IMR-90 (cell line): Measurements from ENCODE around the gene RAVER2. TPM values are rescaled to one million over a fixed set of nuclear protein-coding genes. Genes with fewer than 3 reads are reported as not detected.

ENCODE experiments used
- ATAC-seq: fragments of 200-7000 bp; cut with Tn5 transposase; 2 replicates; pipeline ENCODE4 v1.9.1; 2020; ENCODE audit warnings: low read depth, mild to moderate bottlenecking, moderate library complexity
- BruUV-seq: library from RNA; stranded (reverse); fragments of 400-500 nt; replicated peaks from 2 replicates; lab custom pipeline; 2021; lab: Mats Ljungman, UMichigan
- CTCF ChIA-PET: fragments of 300-600 bp; formaldehyde crosslinking; extraction: SDS; loops from one replicate; lab custom pipeline; 2021; ENCODE audit warnings: antibody characterized with exemption; lab: Yijun Ruan, JAX
- POLR2A ChIA-PET: fragments of 300-600 bp; sonication (Branson Sonifier 250); formaldehyde crosslinking; loops from one replicate; lab custom pipeline; 2022; ENCODE audit warnings: antibody characterized with exemption; ENCODE audit not compliant: unreplicated experiment; lab: Charles Lee
- DNase-seq: peaks from one replicate; pipeline ENCODE4 v3.0.0; 2013
- H2AFZ ChIP-seq: replicated peaks from 2 replicates; pipeline ENCODE3; 2013; ENCODE audit warnings: low read length, mild to moderate bottlenecking; ENCODE audit not compliant: poor library complexity
- H2AK5ac ChIP-seq: 2 replicates; pipeline ENCODE4 v1.6.1; 2013; ENCODE audit warnings: low read depth, low read length, inconsistent platforms
- H2AK9ac ChIP-seq: replicated peaks from 2 replicates; pipeline ENCODE3; 2013; ENCODE audit warnings: mild to moderate bottlenecking, low read depth, low read length, moderate library complexity; ENCODE audit not compliant: poor library complexity
- H2BK120ac ChIP-seq: 2 replicates; pipeline ENCODE4 v1.6.1; 2013; ENCODE audit warnings: low read depth, low read length, inconsistent platforms
- H2BK15ac ChIP-seq: 3 replicates; pipeline ENCODE4 v1.6.1; 2013; ENCODE audit warnings: low read depth, low read length, inconsistent platforms
- H2BK20ac ChIP-seq: 2 replicates; pipeline ENCODE4 v1.6.1; 2013; ENCODE audit warnings: low read depth, mild to moderate bottlenecking, inconsistent platforms, low read length, moderate library complexity
- H2BK5ac ChIP-seq: 2 replicates; pipeline ENCODE4 v1.6.1; 2013; ENCODE audit warnings: mild to moderate bottlenecking, low read depth, low read length, inconsistent platforms; ENCODE audit not compliant: poor library complexity, severe bottlenecking
- H3K14ac ChIP-seq: replicated peaks from 2 replicates; pipeline ENCODE4 v1.6.1; 2013; ENCODE audit warnings: low read depth, low read length, inconsistent platforms
- H3K18ac ChIP-seq: 2 replicates; pipeline ENCODE4 v1.6.1; 2013; ENCODE audit warnings: low read depth, low read length, control low read depth
- H3K23ac ChIP-seq: 2 replicates; pipeline ENCODE4 v1.6.1; 2013; ENCODE audit warnings: low read depth, low read length, inconsistent platforms
- H3K27ac ChIP-seq: 2 replicates; pipeline ENCODE4 v1.5.1; 2013; ENCODE audit warnings: mild to moderate bottlenecking, control low read depth, low read length; ENCODE audit not compliant: insufficient read depth
- H3K27me3 ChIP-seq: 2 replicates; pipeline ENCODE4 v1.6.1; 2013; ENCODE audit warnings: low read length; ENCODE audit not compliant: control insufficient read depth, insufficient read depth
- H3K36me3 ChIP-seq: 2 replicates; pipeline ENCODE4 v1.6.1; 2013; ENCODE audit warnings: low read length, mixed read lengths; ENCODE audit not compliant: control insufficient read depth, insufficient read depth
- H3K4ac ChIP-seq: 2 replicates; pipeline ENCODE4 v1.6.1; 2013; ENCODE audit warnings: low read depth, low read length, inconsistent platforms
- H3K4me1 ChIP-seq: 2 replicates; pipeline ENCODE4 v1.6.1; 2013; ENCODE audit warnings: low read length, mixed read lengths; ENCODE audit not compliant: control insufficient read depth, insufficient read depth
- H3K4me2 ChIP-seq: 2 replicates; pipeline ENCODE4 v1.6.1; 2013; ENCODE audit warnings: low read depth, mild to moderate bottlenecking, control low read depth, low read length, moderate library complexity
- H3K4me3 ChIP-seq: 2 replicates; pipeline ENCODE4 v1.5.1; 2013; ENCODE audit warnings: low read depth, mild to moderate bottlenecking, control low read depth, low read length, moderate library complexity; ENCODE audit not compliant: insufficient read depth
- H3K56ac ChIP-seq: 2 replicates; pipeline ENCODE4 v1.6.1; 2013; ENCODE audit warnings: low read length, inconsistent platforms; ENCODE audit not compliant: insufficient read depth; ENCODE audit errors: extremely low read depth
- H3K79me1 ChIP-seq, 2 experiments: 2 replicates each; pipeline ENCODE4 v1.6.1; 2013; ENCODE audit warnings: low read length in 2 of 2, inconsistent platforms in 1 of 2, low read depth in 1 of 2
- H3K9ac ChIP-seq: 2 replicates; pipeline ENCODE4 v1.6.1; 2013; ENCODE audit warnings: low read depth, low read length, control low read depth
- H3K9me1 ChIP-seq: 2 replicates; pipeline ENCODE4 v1.6.1; 2013; ENCODE audit warnings: low read length, inconsistent platforms; ENCODE audit not compliant: insufficient read depth
- H3K9me3 ChIP-seq: 2 replicates; pipeline ENCODE4 v1.6.1; 2013; ENCODE audit warnings: low read length; ENCODE audit not compliant: control insufficient read depth, insufficient read depth
- H4K20me1 ChIP-seq: 2 replicates; pipeline ENCODE4 v1.6.1; 2013; ENCODE audit warnings: low read length, inconsistent platforms; ENCODE audit not compliant: insufficient read depth
- H4K5ac ChIP-seq: 2 replicates; pipeline ENCODE4 v1.6.1; 2013; ENCODE audit warnings: mild to moderate bottlenecking, low read depth, low read length, control low read depth
- H4K8ac ChIP-seq, 2 experiments: 2 replicates each; pipeline ENCODE4 v1.6.1; 2013; ENCODE audit warnings: low read depth in 2 of 2, low read length in 2 of 2, control low read depth in 1 of 2, inconsistent platforms in 1 of 2
- H4K91ac ChIP-seq: 2 replicates; pipeline ENCODE4 v1.6.1; 2013; ENCODE audit warnings: low read depth, low read length, inconsistent platforms; ENCODE audit not compliant: insufficient read depth
- BHLHE40 ChIP-seq: fragments of 150-350 bp; IDR thresholded peaks from 2 replicates; pipeline ENCODE4 v1.6.1; 2016; ENCODE audit warnings: mild to moderate bottlenecking, low read depth, low read length
- CEBPB ChIP-seq: IDR thresholded peaks from 2 replicates; pipeline ENCODE4 v1.6.1; 2012; ENCODE audit warnings: low read depth, low read length, improper control_type of control experiment
- CHD1 ChIP-seq: IDR thresholded peaks from 2 replicates; pipeline ENCODE4 v1.6.1; 2012; ENCODE audit warnings: low read depth, low read length, improper control_type of control experiment
- CTCF ChIP-seq: conservative IDR thresholded peaks from 2 replicates; pipeline ENCODE4 v1.5.1; 2012; ENCODE audit warnings: mild to moderate bottlenecking, low read depth, low read length, improper control_type of control experiment
- FOS ChIP-seq: fragments of 150-350 bp; IDR thresholded peaks from 2 replicates; pipeline ENCODE4 v1.6.1; 2016; ENCODE audit warnings: low read depth, low read length
- MAFK ChIP-seq: IDR thresholded peaks from 2 replicates; pipeline ENCODE4 v1.6.1; 2012; ENCODE audit warnings: low read depth, low read length, improper control_type of control experiment
- MAZ ChIP-seq: IDR thresholded peaks from 2 replicates; pipeline ENCODE4 v1.6.1; 2012; ENCODE audit warnings: low read depth, mild to moderate bottlenecking, low read length, improper control_type of control experiment, moderate library complexity, borderline replicate concordance
- MXI1 ChIP-seq: IDR thresholded peaks from 2 replicates; pipeline ENCODE4 v1.6.1; 2012; ENCODE audit warnings: low read depth, mild to moderate bottlenecking, low read length, moderate library complexity, borderline replicate concordance
- NFE2L2 ChIP-seq: fragments of 150-350 bp; IDR thresholded peaks from 2 replicates; pipeline ENCODE4 v1.6.1; 2016; ENCODE audit warnings: low read depth, mild to moderate bottlenecking, low read length
- POLR2A ChIP-seq: IDR thresholded peaks from 2 replicates; pipeline ENCODE4 v1.6.1; 2012; ENCODE audit warnings: mild to moderate bottlenecking, low read depth, low read length
- RAD21 ChIP-seq: IDR thresholded peaks from 2 replicates; pipeline ENCODE4 v1.6.1; 2012; ENCODE audit warnings: low read length, improper control_type of control experiment
- RCOR1 ChIP-seq: IDR thresholded peaks from 2 replicates; pipeline ENCODE4 v1.6.1; 2012; ENCODE audit warnings: mild to moderate bottlenecking, low read length, improper control_type of control experiment; ENCODE audit not compliant: insufficient replicate concordance
- RFX5 ChIP-seq: IDR thresholded peaks from 2 replicates; pipeline ENCODE4 v1.8.0; 2012; ENCODE audit warnings: low read depth, mild to moderate bottlenecking, low read length, moderate library complexity
- SMC3 ChIP-seq: fragments of 150-350 bp; IDR thresholded peaks from 2 replicates; pipeline ENCODE4 v1.6.1; 2016; ENCODE audit warnings: low read depth, mild to moderate bottlenecking, antibody characterized with exemption, low read length, moderate library complexity
- USF2 ChIP-seq: fragments of 150-350 bp; IDR thresholded peaks from 2 replicates; pipeline ENCODE4 v1.6.1; 2017; ENCODE audit warnings: mild to moderate bottlenecking, antibody characterized with exemption, low read length, low read depth
- WGBS, 2 experiments: methylation state at CpG; one replicate each; pipeline versions ENCODE4 v1.1.5 to v1.1.7; 2013; ENCODE audit warnings: missing lambda C conversion rate in 2 of 2; ENCODE audit not compliant: insufficient read length in 1 of 2; ENCODE audit errors: extremely low coverage in 2 of 2; 5-methylcytosine and 5-hydroxymethylcytosine counted together
- dilution Hi-C: fragments of 300-500 bp; cut with HindIII; formaldehyde crosslinking; loops from one replicate; pipeline ENCODE4 v1.14.3; 2018; ENCODE audit warnings: low sequenced_read_pairs; ENCODE audit not compliant: unreplicated experiment
- in situ Hi-C: fragments of 300-500 bp; cut with MboI; formaldehyde crosslinking; loops from 3 replicates; pipeline ENCODE4 v1.14.3; 2019; ENCODE audit warnings: low sequenced_read_pairs, inconsistent platforms, mixed read lengths
- intact Hi-C: fragments of 100-400 bp; cut with micrococcal nuclease; formaldehyde crosslinking; loops from 2 replicates; pipeline ENCODE4 v1.10.0; 2022
- polyA plus RNA-seq, 3 experiments: library from polyadenylated mRNA; depleted of rRNA; stranded (reverse); fragments of >200 nt; gene quantifications; 2 replicates each; pipeline ENCODE4 v1.2.3, GENCODE V29; 2012; ENCODE audit warnings: low replicate concordance in 1 of 3
- total RNA-seq: library from RNA; depleted of rRNA; stranded (reverse); fragments of >200 nt; gene quantifications from 2 replicates; pipeline ENCODE4 v1.2.3, GENCODE V29; 2012

The RAVER2 gene
- total and polyA plus RNA-seq, 2 of the 4 experiments (the other 2 are of a cell fraction) = 3.7 to 6.1 TPM

GRCh38 chr1:64878931-64879611, 134.2 kb downstream of the RAVER2 start (continued):
- no peak for TF ChIP-seq MAFK

- H3K4me1 ChIP-seq = peaks cover 3% of the 10 kb centered on the region
- no peak overlapping the region for H3K23ac ChIP-seq
- H3K79me1 ChIP-seq = peaks cover 3 to 44% of the 10 kb centered on the region in 2 experiments
- H3K9me1 ChIP-seq = peaks cover 10% of the 10 kb centered on the region
- no peak for ATAC-seq
- H3K9me3 ChIP-seq = no peaks in the 10 kb centered on the region
- CTCF ChIA-PET = no interaction called here
- DNase-seq = no peak
- H3K27me3 ChIP-seq = no peaks in the 10 kb centered on the region
- H2AK9ac ChIP-seq = no peak overlapping the region
- POLR2A ChIA-PET = interaction anchor here (0.6 kb wide), 1 partner anchor 1056 kb away, joined by 3 read pairs; no protein-coding TSS in a partner anchor
- no peak overlapping the region for H3K4ac ChIP-seq
- H4K5ac ChIP-seq = no peak overlapping the region
- no peak overlapping the region for H2BK120ac ChIP-seq
- H3K18ac ChIP-seq = no peak overlapping the region
- no peak overlapping the region for H3K4me2 ChIP-seq
- no peak overlapping the region for H2BK15ac ChIP-seq
- dilution Hi-C loops = no loop called here
- intact Hi-C loops = loop anchor here (10.0 kb wide), 1 partner anchor 804 kb away; no protein-coding TSS in a partner anchor
- no peak overlapping the region for H4K8ac ChIP-seq
- no peak overlapping the region for H3K9ac ChIP-seq
- no peak overlapping the region for H3K4me3 ChIP-seq
- H2AK5ac ChIP-seq = no peak overlapping the region
- peaks cover 25% of the 10 kb centered on the region for H3K36me3 ChIP-seq
- no peak overlapping the region for H4K91ac ChIP-seq
- no peak overlapping the region for H3K14ac ChIP-seq
- no peak overlapping the region for H2BK5ac ChIP-seq
- H2BK20ac ChIP-seq = no peak overlapping the region
- no TSS peak for BruUV-seq
- H3K27ac ChIP-seq = no peak overlapping the region
- 83% methylated on average over 1 of the region's 4 CpGs; no CpG with 5 or more reads in 1 of the 2 experiments for WGBS, 2 experiments
- peaks cover 14% of the 10 kb centered on the region; the same call in 1 of the 2 replicates for H4K20me1 ChIP-seq
- H3K56ac ChIP-seq = no peak overlapping the region
- in situ Hi-C loops = no loop called here
- H2AFZ ChIP-seq = no peak overlapping the region
- TF ChIP-seq SMC3 (no peak), MXI1 (no peak), NFE2L2 (no peak), FOS (no peak), MAZ (no peak), BHLHE40 (no peak), MAFK (no peak), POLR2A (no peak), CEBPB (no peak), RAD21 (no peak), CTCF (no peak), RCOR1 (no peak), USF2 (no peak), RFX5 (no peak), CHD1 (no peak)
Measured at GRCh38 chr1:64880449-64880848, 135.6 kb downstream of the RAVER2 start.
